ENCODE data around the gene SLC15A5.

Gene SLC15A5

GRCh38 chr12:16261944-16262475 is 15.5 kb downstream of the SLC15A5 start:
- no peak for DNase-seq (ENCODE audit: low read depth)

- DNase-seq (ENCODE audit: low read depth): no peak
Measured at GRCh38 chr12:16260206-16260605, 17.3 kb downstream of the SLC15A5 start.

- no peak for DNase-seq (ENCODE audit: low read depth)
Measured at GRCh38 chr12:16258963-16259362, 18.5 kb downstream of the SLC15A5 start.

- no peak for DNase-seq (ENCODE audit: low read depth)
Measured at GRCh38 chr12:16246264-16246663, 31.2 kb downstream of the SLC15A5 start.

GRCh38 chr12:16245209-16245608 is 32.3 kb downstream of the SLC15A5 start:
- no peak for DNase-seq (ENCODE audit: low read depth)

- DNase-seq (ENCODE audit: low read depth): no peak
Measured at GRCh38 chr12:16243487-16244412, 33.7 kb downstream of the SLC15A5 start.

- DNase-seq (ENCODE audit: low read depth): no peak
Measured at GRCh38 chr12:16241346-16241745, 36.1 kb downstream of the SLC15A5 start.

- no peak for DNase-seq (ENCODE audit: low read depth)
Measured at GRCh38 chr12:16238661-16239060, 38.8 kb downstream of the SLC15A5 start.

- DNase-seq (ENCODE audit: low read depth): no peak
Measured at GRCh38 chr12:16229676-16230075, 47.8 kb downstream of the SLC15A5 start.

- no peak for DNase-seq (ENCODE audit: low read depth)
Measured at GRCh38 chr12:16228067-16228466, 49.4 kb downstream of the SLC15A5 start.

- DNase-seq (ENCODE audit: low read depth): no peak
Measured at GRCh38 chr12:16225692-16226091, 51.8 kb downstream of the SLC15A5 start.

GRCh38 chr12:16224196-16224595 is 53.3 kb downstream of the SLC15A5 start:
- no peak for DNase-seq (ENCODE audit: low read depth)

- DNase-seq (ENCODE audit: low read depth): no peak
Measured at GRCh38 chr12:16221776-16222175, 55.7 kb downstream of the SLC15A5 start.

GRCh38 chr12:16220120-16220519 is 57.4 kb downstream of the SLC15A5 start:
- no peak for DNase-seq (ENCODE audit: low read depth)

- no peak for DNase-seq (ENCODE audit: low read depth)
Measured at GRCh38 chr12:16218934-16219751, 58.3 kb downstream of the SLC15A5 start.

- no peak for DNase-seq (ENCODE audit: low read depth)
Measured at GRCh38 chr12:16218234-16218633, 59.3 kb downstream of the SLC15A5 start.

GRCh38 chr12:16211731-16212130 is 65.8 kb downstream of the SLC15A5 start:
- DNase-seq (ENCODE audit: low read depth): no peak

- DNase-seq (ENCODE audit: low read depth): peak; percentile 7
Measured at GRCh38 chr12:16198884-16199283, 78.6 kb downstream of the SLC15A5 start.

GRCh38 chr12:16197600-16197999 is 79.9 kb downstream of the SLC15A5 start:
- no peak for DNase-seq (ENCODE audit: low read depth)

GRCh38 chr12:16189849-16190248 is 87.6 kb downstream of the SLC15A5 start:
- DNase-seq (ENCODE audit: low read depth): no peak

GRCh38 chr12:16187660-16188059 is 89.8 kb downstream of the SLC15A5 start:
- no peak for DNase-seq (ENCODE audit: low read depth)

- DNase-seq (ENCODE audit: low read depth): no peak
Measured at GRCh38 chr12:16184681-16185080, 92.8 kb downstream of the SLC15A5 start.

GRCh38 chr12:16183541-16183940 is 93.9 kb downstream of the SLC15A5 start:
- DNase-seq (ENCODE audit: low read depth): no peak
